Glomerular endothelial cell (primary cell): ENCODE results near the gene ERBB4. TPM values are rescaled to one million over a fixed set of nuclear protein-coding genes. Genes with fewer than 3 reads are reported as not detected.

ENCODE experiments used
- DNase-seq: peaks from one replicate; pipeline ENCODE4 v3.0.0-alpha.2; 2011; ENCODE audit warnings: low read depth, low spot score; ENCODE audit errors: extremely low read depth
- total RNA-seq: library from RNA; depleted of rRNA; stranded (reverse); fragments of >200 nt; gene quantifications from 2 replicates; pipeline ENCODE4 v1.2.3, GENCODE V29; 2015

The ERBB4 gene
- total RNA-seq, 1 donor from 2014 or later, result 0.18 TPM

GRCh38 chr2:211948932-211949331 is 589.7 kb downstream of the ERBB4 start:
- DNase-seq, result no peak

- DNase-seq, result no peak
These were observed 591.6 kb downstream of the ERBB4 start for GRCh38 chr2:211946960-211947359.

GRCh38 chr2:211944572-211944971 is 594.0 kb downstream of the ERBB4 start:
- DNase-seq, result no peak

GRCh38 chr2:211942153-211942552 is 596.4 kb downstream of the ERBB4 start:
- no peak for DNase-seq

- DNase-seq, result no peak
These were observed 597.3 kb downstream of the ERBB4 start for GRCh38 chr2:211941216-211941747.

GRCh38 chr2:211939177-211939576 is 599.4 kb downstream of the ERBB4 start:
- DNase-seq, result no peak

GRCh38 chr2:211934811-211935210 is 603.8 kb downstream of the ERBB4 start:
- no peak for DNase-seq

- no peak for DNase-seq
These were observed 607.3 kb downstream of the ERBB4 start for GRCh38 chr2:211931314-211931713.

GRCh38 chr2:211930331-211930730 is 608.3 kb downstream of the ERBB4 start:
- DNase-seq, result no peak

- no peak for DNase-seq
These were observed 610.4 kb downstream of the ERBB4 start for GRCh38 chr2:211928201-211928600.

GRCh38 chr2:211923019-211923418 is 615.6 kb downstream of the ERBB4 start:
- no peak for DNase-seq

- DNase-seq, result no peak
These were observed 634.6 kb downstream of the ERBB4 start for GRCh38 chr2:211903961-211904360.

- no peak for DNase-seq
These were observed 637.3 kb downstream of the ERBB4 start for GRCh38 chr2:211901226-211901846.

- DNase-seq, result no peak
These were observed 638.1 kb downstream of the ERBB4 start for GRCh38 chr2:211900518-211900917.

GRCh38 chr2:211900000-211900399 is 638.6 kb downstream of the ERBB4 start:
- no peak for DNase-seq

GRCh38 chr2:211898702-211899101 is 639.9 kb downstream of the ERBB4 start:
- no peak for DNase-seq

- no peak for DNase-seq
These were observed 657.2 kb downstream of the ERBB4 start for GRCh38 chr2:211881449-211881848.

- no peak for DNase-seq
These were observed 659.3 kb downstream of the ERBB4 start for GRCh38 chr2:211879323-211879722.

- no peak for DNase-seq
These were observed 661.5 kb downstream of the ERBB4 start for GRCh38 chr2:211877061-211877460.

- no peak for DNase-seq
These were observed 663.1 kb downstream of the ERBB4 start for GRCh38 chr2:211875488-211875887.

GRCh38 chr2:211868996-211869533 is 669.5 kb downstream of the ERBB4 start:
- DNase-seq, result no peak

GRCh38 chr2:211867845-211868451 is 670.7 kb downstream of the ERBB4 start:
- DNase-seq, result peak; percentile 66
